Thoracic aorta (tissue), 2 donors: ENCODE data around the gene DGKD. TPM values are rescaled to one million over a fixed set of nuclear protein-coding genes. Genes with fewer than 3 reads are reported as not detected.

Experiments
- ATAC-seq: fragments of 150-250 bp; one replicate; pipeline ENCODE4 v1.8.0; 2017; ENCODE audit warnings: low read depth; ENCODE audit not compliant: insufficient number of reproducible peaks, low FRiP score
- DNase-seq: peaks from one replicate; pipeline ENCODE4 v3.0.0-alpha.2; 2020; ENCODE audit warnings: low spot score
- H3K27ac ChIP-seq, 2 donors: fragments of 200-600 bp; sonication (generic); 1 replicate in 1 of 2; 2 replicates in 1 of 2; pipeline ENCODE4 v1.5.1; 2016; ENCODE audit warnings: mild to moderate bottlenecking in 2 of 2, moderate library complexity in 2 of 2
- H3K27me3 ChIP-seq: fragments of 200-600 bp; sonication (generic); replicated peaks from 2 replicates; pipeline ENCODE4 v1.6.0; 2016; ENCODE audit warnings: mild to moderate bottlenecking; ENCODE audit not compliant: insufficient read depth
- H3K36me3 ChIP-seq: fragments of 200-600 bp; sonication (generic); one replicate; pipeline ENCODE4 v1.5.1; 2016
- H3K4me1 ChIP-seq, 2 donors: fragments of 200-600 bp; sonication (generic); 1 replicate in 1 of 2; 2 replicates in 1 of 2; pipeline versions ENCODE4 v1.5.1 to v1.6.0; 2016; ENCODE audit warnings: low read depth in 2 of 2, mild to moderate bottlenecking in 1 of 2; ENCODE audit not compliant: control insufficient read depth in 1 of 2
- H3K4me3 ChIP-seq: fragments of 200-600 bp; sonication (generic); 2 replicates; pipeline ENCODE4 v1.5.1; 2016; ENCODE audit warnings: mild to moderate bottlenecking
- H3K9me3 ChIP-seq: fragments of 200-600 bp; sonication (generic); 2 replicates; pipeline ENCODE4 v1.5.1; 2016
- CTCF ChIP-seq: fragments of 200-600 bp; sonication (generic); IDR thresholded peaks from one replicate; pipeline ENCODE4 v1.5.1; 2019; ENCODE audit warnings: antibody characterized with exemption
- total RNA-seq, 2 donors: library from RNA; depleted of rRNA; stranded (reverse); fragments of >200 nt; gene quantifications; one replicate each; pipeline versions ENCODE4 v1.1.0 to v1.2.3, GENCODE V29; 2016

The DGKD gene
- total RNA-seq, 2 donors from 2014 or later: 47.3 to 47.9 TPM

GRCh38 chr2:233360771-233361176, 6.5 kb downstream of the DGKD start:
- DNase-seq (no peak), ATAC-seq (no peak)
- Histone ChIP-seq H3K36me3 (no peaks in the 10 kb centered on the region), H3K4me1 (peaks cover 7 to 29% of the 10 kb centered on the region in 2 donors), H3K27me3 (no peaks in the 10 kb centered on the region), H3K9me3 (peaks cover 3% of the 10 kb centered on the region), H3K27ac (no peak overlapping the region), H3K4me3 (no peak overlapping the region)
- no peak for TF ChIP-seq CTCF

GRCh38 chr2:233361297-233361696, 7.0 kb downstream of the DGKD start:
- H3K36me3 ChIP-seq: no peaks in the 10 kb centered on the region
- ATAC-seq (no peak), DNase-seq (no peak)
- peaks cover 3% of the 10 kb centered on the region for H3K9me3 ChIP-seq
- TF ChIP-seq CTCF: no peak
- H3K4me3 ChIP-seq: no peak overlapping the region
- peaks cover 3 to 24% of the 10 kb centered on the region in 2 donors for H3K4me1 ChIP-seq
- H3K27me3 ChIP-seq: no peaks in the 10 kb centered on the region
- H3K27ac ChIP-seq: no peak overlapping the region

- Histone ChIP-seq H3K4me3 (no peak overlapping the region), H3K27me3 (no peaks in the 10 kb centered on the region), H3K9me3 (peaks cover 3% of the 10 kb centered on the region), H3K27ac (no peak overlapping the region), H3K4me1 (peaks cover 0 to 11% of the 10 kb centered on the region in 2 donors), H3K36me3 (no peaks in the 10 kb centered on the region)
- no peak for TF ChIP-seq CTCF
- DNase-seq (no peak), ATAC-seq (no peak)
Measured at GRCh38 chr2:233362742-233363141, 8.4 kb downstream of the DGKD start.

GRCh38 chr2:233363744-233364235, 9.5 kb downstream of the DGKD start:
- peaks cover 3% of the 10 kb centered on the region for H3K9me3 ChIP-seq

GRCh38 chr2:233365861-233366520, 11.7 kb downstream of the DGKD start:
- H3K27me3 ChIP-seq: no peaks in the 10 kb centered on the region
- no peak overlapping the region for H3K4me3 ChIP-seq
- ATAC-seq: no peak
- peaks cover 3% of the 10 kb centered on the region for H3K9me3 ChIP-seq
- no peak overlapping the region for H3K27ac ChIP-seq
- no peak for TF ChIP-seq CTCF
- DNase-seq: no peak
- H3K4me1 ChIP-seq: peaks cover 8 to 18% of the 10 kb centered on the region in 2 donors
- H3K36me3 ChIP-seq: no peaks in the 10 kb centered on the region

More at GRCh38 chr2:233363744-233364235, 9.5 kb downstream of the DGKD start:
- DNase-seq: no peak
- Histone ChIP-seq H3K4me1 (peaks cover 0 to 15% of the 10 kb centered on the region in 2 donors), H3K27ac (no peak overlapping the region), H3K4me3 (no peak overlapping the region), H3K27me3 (no peaks in the 10 kb centered on the region), H3K36me3 (no peaks in the 10 kb centered on the region)
- no peak for TF ChIP-seq CTCF
- no peak for ATAC-seq
